ENCODE data around the gene ELOVL5. TPM values are rescaled to one million over a fixed set of nuclear protein-coding genes. Genes with fewer than 3 reads are reported as not detected.

The ELOVL5 gene
- total and polyA plus RNA-seq, 2 donors from 2014 or later, result 20.5 to 42.0 TPM

GRCh38 chr6:53239526-53239925 lies 109.2 kb downstream of the ELOVL5 start:
- intact Hi-C loops (cut with DNase I), result no loop called here
- no peak for FAIRE-seq
- Histone ChIP-seq H3K4me3 (ENCODE audit: low read length in 3 of 3) (no peak overlapping the region), H3K4me1 (ENCODE audit: control insufficient read depth in 2 of 3, insufficient read depth in 2 of 3, low read depth in 1 of 3, low read length in 3 of 3) (no peaks in the 10 kb centered on the region), H3K9me3 (ENCODE audit: control insufficient read depth in 2 of 3, insufficient read depth in 1 of 3, low read length in 3 of 3) (no peaks in the 10 kb centered on the region), H3K27me3 (ENCODE audit: control insufficient read depth, insufficient read depth, low read length) (no peaks in the 10 kb centered on the region), H3K27ac (ENCODE audit: low read depth in 2 of 2, low read length in 2 of 2) (no peak overlapping the region), H3K9ac (ENCODE audit: low read length in 3 of 3) (no peak overlapping the region), H3K36me3 (ENCODE audit: control insufficient read depth in 2 of 3, insufficient read depth in 3 of 3, low read length in 3 of 3) (no peaks in the 10 kb centered on the region)
- no peak for DNase-seq
- no peak for TF ChIP-seq CTCF (IDR thresholded peaks at IDR 0.05; ENCODE audit: borderline replicate concordance, extremely low read depth, insufficient read depth)

GRCh38 chr6:53238311-53238710 lies 110.4 kb downstream of the ELOVL5 start:
- H3K4me3 ChIP-seq (ENCODE audit: low read length in 3 of 3), result no peak overlapping the region
- no peaks in the 10 kb centered on the region for H3K9me3 ChIP-seq (ENCODE audit: control insufficient read depth in 2 of 3, insufficient read depth in 1 of 3, low read length in 3 of 3)
- H3K36me3 ChIP-seq (ENCODE audit: control insufficient read depth in 2 of 3, insufficient read depth in 3 of 3, low read length in 3 of 3), result no peaks in the 10 kb centered on the region
- H3K27ac ChIP-seq (ENCODE audit: low read depth in 2 of 2, low read length in 2 of 2), result no peak overlapping the region
- no peaks in the 10 kb centered on the region for H3K27me3 ChIP-seq (ENCODE audit: control insufficient read depth, insufficient read depth, low read length)
- H3K4me1 ChIP-seq (ENCODE audit: control insufficient read depth in 2 of 3, insufficient read depth in 2 of 3, low read depth in 1 of 3, low read length in 3 of 3), result no peaks in the 10 kb centered on the region
- FAIRE-seq, result no peak
- intact Hi-C loops (cut with DNase I), result no loop called here
- no peak for TF ChIP-seq CTCF (IDR thresholded peaks at IDR 0.05; ENCODE audit: borderline replicate concordance, extremely low read depth, insufficient read depth)
- no peak overlapping the region for H3K9ac ChIP-seq (ENCODE audit: low read length in 3 of 3)
- no peak for DNase-seq

- TF ChIP-seq CTCF (IDR thresholded peaks at IDR 0.05; ENCODE audit: borderline replicate concordance, extremely low read depth, insufficient read depth), result no peak
- DNase-seq (no peak), FAIRE-seq (no peak)
- Histone ChIP-seq H3K36me3 (ENCODE audit: control insufficient read depth in 2 of 3, insufficient read depth in 3 of 3, low read length in 3 of 3) (no peaks in the 10 kb centered on the region), H3K4me3 (ENCODE audit: low read length in 3 of 3) (no peak overlapping the region), H3K27me3 (ENCODE audit: control insufficient read depth, insufficient read depth, low read length) (no peaks in the 10 kb centered on the region), H3K9ac (ENCODE audit: low read length in 3 of 3) (no peak overlapping the region), H3K9me3 (ENCODE audit: control insufficient read depth in 2 of 3, insufficient read depth in 1 of 3, low read length in 3 of 3) (no peaks in the 10 kb centered on the region), H3K27ac (ENCODE audit: low read depth in 2 of 2, low read length in 2 of 2) (no peak overlapping the region), H3K4me1 (ENCODE audit: control insufficient read depth in 2 of 3, insufficient read depth in 2 of 3, low read depth in 1 of 3, low read length in 3 of 3) (no peaks in the 10 kb centered on the region)
- intact Hi-C loops (cut with DNase I), result no loop called here
These were observed 112.5 kb downstream of the ELOVL5 start for GRCh38 chr6:53236241-53236640.

- no peaks in the 10 kb centered on the region for H3K9me3 ChIP-seq (ENCODE audit: control insufficient read depth in 2 of 3, insufficient read depth in 1 of 3, low read length in 3 of 3)
- H3K4me1 ChIP-seq (ENCODE audit: control insufficient read depth in 2 of 3, insufficient read depth in 2 of 3, low read depth in 1 of 3, low read length in 3 of 3), result no peaks in the 10 kb centered on the region
- H3K27me3 ChIP-seq (ENCODE audit: control insufficient read depth, insufficient read depth, low read length), result no peaks in the 10 kb centered on the region
- FAIRE-seq (no peak), DNase-seq (no peak)
- no peak overlapping the region for H3K9ac ChIP-seq (ENCODE audit: low read length in 3 of 3)
- no peak overlapping the region for H3K4me3 ChIP-seq (ENCODE audit: low read length in 3 of 3)
- H3K27ac ChIP-seq (ENCODE audit: low read depth in 2 of 2, low read length in 2 of 2), result no peak overlapping the region
- H3K36me3 ChIP-seq (ENCODE audit: control insufficient read depth in 2 of 3, insufficient read depth in 3 of 3, low read length in 3 of 3), result no peaks in the 10 kb centered on the region
- intact Hi-C loops (cut with DNase I), result no loop called here
- TF ChIP-seq CTCF (IDR thresholded peaks at IDR 0.05; ENCODE audit: borderline replicate concordance, extremely low read depth, insufficient read depth), result no peak
These were observed 113.2 kb downstream of the ELOVL5 start for GRCh38 chr6:53235508-53235907.
